Activated CD8-positive, alpha-beta memory T cell treated with anti-CD3 and anti-CD28 coated beads for 24 hours (primary cell): Measurements from ENCODE around the gene FAM174C.
"Not testable (repeated sequence)": the region's sequence is repeated elsewhere in the genome, so short reads cannot be mapped to it uniquely, and the experiment has no call there.

Source experiments
- DNase-seq: peaks from one replicate; pipeline ENCODE4 v3.0.0-alpha.2; 2020

The FAM174C gene

GRCh38 chr19:1237754-1238368 is 37.5 kb upstream of the FAM174C start, which contains the start of gene CBARP:
Gene CBARP, minus strand, starts transcription at chr19:1238005. Its CDS starts 1,905 bp downstream, at chr19:1236100.
- DNase-seq = no peak

- DNase-seq = peak; percentile 80
These were observed 36.7 kb upstream of the FAM174C start for GRCh38 chr19:1238369-1239303.

- no peak for DNase-seq
These were observed 35.9 kb upstream of the FAM174C start for GRCh38 chr19:1239420-1239795.

GRCh38 chr19:1239796-1240737 is 35.3 kb upstream of the FAM174C start:
- DNase-seq = peak; percentile 99

GRCh38 chr19:1240925-1241324 is 34.4 kb upstream of the FAM174C start:
- DNase-seq = no peak

GRCh38 chr19:1241417-1242095 is 33.8 kb upstream of the FAM174C start, which contains the start of gene ATP5F1D:
Gene ATP5F1D, plus strand, starts transcription at chr19:1241751. Its CDS starts 100 bp downstream, at chr19:1241851.
- DNase-seq = peak; percentile 97

GRCh38 chr19:1243768-1244692 is 31.3 kb upstream of the FAM174C start:
- peak; percentile 97 for DNase-seq

GRCh38 chr19:1244693-1245451 is 30.5 kb upstream of the FAM174C start:
- peak; percentile 69 for DNase-seq

GRCh38 chr19:1245494-1246264 is 29.7 kb upstream of the FAM174C start:
- DNase-seq = peak; percentile 69

GRCh38 chr19:1246265-1247087 is 28.9 kb upstream of the FAM174C start:
- DNase-seq = not testable (repeated sequence)

GRCh38 chr19:1247748-1248138 is 27.6 kb upstream of the FAM174C start:
- DNase-seq = no peak

- peak; percentile 87 for DNase-seq
These were observed 27.1 kb upstream of the FAM174C start, which contains the start of gene MIDN for GRCh38 chr19:1248139-1248785. Gene MIDN, plus strand, starts transcription at chr19:1248583. Its CDS starts 1,714 bp downstream, at chr19:1250297.

- DNase-seq = peak; percentile 94
These were observed 26.5 kb upstream of the FAM174C start for GRCh38 chr19:1248786-1249297.

GRCh38 chr19:1249298-1249989 is 25.9 kb upstream of the FAM174C start:
- DNase-seq = peak; percentile 95

- no peak for DNase-seq
These were observed 25.3 kb upstream of the FAM174C start for GRCh38 chr19:1249990-1250436.

GRCh38 chr19:1250437-1251260 is 24.7 kb upstream of the FAM174C start:
- peak; percentile 74 for DNase-seq
